Measurements from ENCODE around the gene KIF1A. TPM values are rescaled to one million over a fixed set of nuclear protein-coding genes. Genes with fewer than 3 reads are reported as not detected.
"Not testable (repeated sequence)": the region's sequence is repeated elsewhere in the genome, so short reads cannot be mapped to it uniquely, and the experiment has no call there.

The KIF1A gene
- total and polyA plus RNA-seq, 2 of the 8 experiments (the other 6 are each of a cell fraction or from before 2014, with no cell fraction given), result 61.3 to 281 TPM

- H3K4me1 ChIP-seq (replicated peaks in 1 of 4; ENCODE audit: control insufficient read depth in 3 of 4, insufficient read depth in 4 of 4, low read length in 3 of 4); H3K14ac ChIP-seq (ENCODE audit: insufficient read length): not testable (repeated sequence)
Observed at GRCh38 chr2:240683980-240684728, 135.9 kb downstream of the KIF1A start.

More at GRCh38 chr2:240683980-240684728, 135.9 kb downstream of the KIF1A start:
- H2BK15ac ChIP-seq (ENCODE audit: low read length); H2BK20ac ChIP-seq (ENCODE audit: low read length); H2BK12ac ChIP-seq (ENCODE audit: low read depth, low read length); H3K4me2 ChIP-seq (ENCODE audit: insufficient read depth in 1 of 2, low read depth in 2 of 2, low read length in 2 of 2); CTCF ChIA-PET (ENCODE audit: partially characterized antibody); H3K18ac ChIP-seq (ENCODE audit: extremely low read depth, low read length); H2AFZ ChIP-seq (ENCODE audit: low read length); H3K4me3 ChIP-seq (ENCODE audit: extremely low read depth in 1 of 4, insufficient read depth in 2 of 4, low read depth in 3 of 4, low read length in 4 of 4); H4K91ac ChIP-seq (replicated peaks; ENCODE audit: insufficient read length, low read length); H3K36me3 ChIP-seq (ENCODE audit: control insufficient read depth in 2 of 4, insufficient read depth in 4 of 4, low read length in 3 of 4); H3K56ac ChIP-seq (replicated peaks; ENCODE audit: insufficient read length, low read depth, low read length); H3K23me2 ChIP-seq (ENCODE audit: low read depth, low read length); H3K79me2 ChIP-seq (ENCODE audit: control insufficient read depth in 1 of 2, insufficient read depth in 2 of 2, low read length in 2 of 2); H2BK120ac ChIP-seq (replicated peaks; ENCODE audit: low read depth, low read length); H4K5ac ChIP-seq (ENCODE audit: insufficient read length, low read depth, low read length); H4K8ac ChIP-seq (ENCODE audit: extremely low read depth, insufficient read depth, low read length); H4K20me1 ChIP-seq (replicated peaks in 1 of 2; ENCODE audit: control insufficient read depth in 1 of 2, insufficient read depth in 2 of 2, low read length in 2 of 2); H3K9ac ChIP-seq (replicated peaks in 1 of 4; ENCODE audit: extremely low read depth in 1 of 4, low read depth in 3 of 4, low read length in 3 of 4); H3K9me3 ChIP-seq (ENCODE audit: insufficient read depth in 2 of 2, low read depth in 1 of 2, low read length in 1 of 2); DNase-seq (ENCODE audit: low read depth in 1 of 2, low spot score in 2 of 2); H3K27ac ChIP-seq (ENCODE audit: low read depth, low read length); H2BK5ac ChIP-seq (ENCODE audit: low read depth, low read length); H3K23ac ChIP-seq (ENCODE audit: insufficient read length); H2AK5ac ChIP-seq (ENCODE audit: low read depth, low read length); H3K4ac ChIP-seq (replicated peaks; ENCODE audit: insufficient read length, low read depth, low read length); FAIRE-seq; H3K79me1 ChIP-seq (ENCODE audit: low read depth, low read length); H3K27me3 ChIP-seq (replicated peaks in 1 of 4; ENCODE audit: control insufficient read depth in 3 of 4, extremely low read depth in 1 of 4, insufficient read depth in 3 of 4, low read length in 3 of 4); POLR2A ChIA-PET (ENCODE audit: partially characterized antibody): not testable (repeated sequence)
- WGBS, 2 experiments (ENCODE audit: extremely low coverage in 1 of 2, insufficient coverage in 1 of 2, insufficient read length in 1 of 2, insufficient replicate concordance in 2 of 2, low coverage in 1 of 2, low lambda C conversion rate in 2 of 2, missing lambda C conversion rate in 1 of 2), result 87% methylated on average over 13 of the region's 15 CpGs; no CpG with 5 or more reads in 1 of the 2 experiments
